Stimulated activated CD4-positive, alpha-beta T cell treated with anti-CD3 and anti-CD28 coated beads, TNF-alpha, amount 100 ng/mL, for 24 hours (primary cell): ENCODE measurements around the gene FAH.
A peak's percentile ranks its signal among the peaks of the same experiment; 100 is the strongest.

Source experiments
- DNase-seq, 3 experiments: peaks; one replicate each; pipeline ENCODE4 v3.0.0-alpha.2; 2020; ENCODE audit warnings: low read depth in 3 of 3

Gene FAH

DNA sequence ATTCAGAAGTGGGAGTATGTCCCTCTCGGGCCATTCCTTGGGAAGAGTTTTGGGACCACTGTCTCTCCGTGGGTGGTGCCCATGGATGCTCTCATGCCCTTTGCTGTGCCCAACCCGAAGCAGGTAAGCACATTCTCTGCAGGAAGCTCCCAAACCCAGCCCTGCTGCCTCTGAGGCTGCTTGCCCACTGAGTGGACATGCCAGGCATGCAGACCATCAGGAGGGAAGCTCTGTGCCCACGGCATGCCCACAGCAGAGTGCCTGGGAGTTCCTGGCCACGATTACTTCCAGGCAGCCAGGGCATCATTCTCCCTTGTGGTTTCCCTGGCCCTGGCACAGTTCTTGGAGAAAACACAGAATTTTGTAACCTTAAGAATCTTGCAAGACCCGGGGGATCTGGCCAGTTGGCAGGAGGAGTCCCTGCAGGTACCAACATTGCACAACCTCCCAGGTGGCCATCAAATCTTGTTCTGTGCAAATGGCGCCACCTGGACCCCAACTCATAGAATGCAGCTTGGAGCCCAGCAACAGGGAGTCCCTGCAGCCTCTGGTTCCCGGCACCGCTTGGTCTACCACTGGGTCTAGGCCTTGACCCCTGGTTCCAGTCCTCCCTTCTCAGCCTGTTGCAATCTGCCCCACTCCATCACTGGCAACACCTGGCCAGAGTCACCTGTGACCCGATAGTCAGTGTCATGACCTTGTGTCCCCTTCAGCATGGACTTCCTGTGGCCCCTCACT lies 20.4 kb downstream of the FAH start:
- peak; percentile 49 to 70 (median 52) for DNase-seq

DNA sequence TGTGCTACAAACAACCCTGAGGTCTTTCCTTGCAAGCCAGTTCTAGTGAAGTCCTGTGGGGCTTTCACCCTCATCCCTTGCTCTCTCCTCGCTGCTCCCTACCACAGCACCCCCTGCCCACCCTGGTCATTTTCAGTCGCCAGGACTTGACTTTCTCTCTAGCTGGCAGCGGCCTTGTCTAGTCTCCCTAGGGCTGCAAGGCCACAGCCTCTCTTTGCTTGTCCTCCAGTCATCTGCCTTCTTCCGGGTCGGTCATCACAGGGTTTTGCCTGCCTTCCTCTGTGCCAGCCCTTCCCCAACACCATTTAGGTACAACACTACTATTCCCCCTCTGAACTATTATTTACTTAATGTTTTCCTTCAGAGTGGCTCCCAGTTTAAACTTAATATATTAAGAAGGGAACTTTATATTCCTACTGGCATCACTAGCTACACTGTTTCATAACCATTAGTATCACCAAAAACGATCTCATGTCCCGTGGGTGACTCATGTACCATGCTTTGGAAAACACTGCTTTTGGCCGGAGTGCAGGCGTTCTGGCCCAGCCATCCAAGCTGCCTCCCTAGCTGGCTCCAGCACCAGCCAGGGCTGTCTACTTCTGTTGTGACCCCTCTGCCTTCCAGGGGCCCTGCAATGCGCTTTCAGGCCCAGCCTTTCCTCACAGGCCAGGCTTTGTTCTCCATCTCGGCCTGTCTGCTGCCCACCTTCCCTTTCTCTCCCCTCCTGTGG lies 21.4 kb downstream of the FAH start:
- no peak for DNase-seq

DNA sequence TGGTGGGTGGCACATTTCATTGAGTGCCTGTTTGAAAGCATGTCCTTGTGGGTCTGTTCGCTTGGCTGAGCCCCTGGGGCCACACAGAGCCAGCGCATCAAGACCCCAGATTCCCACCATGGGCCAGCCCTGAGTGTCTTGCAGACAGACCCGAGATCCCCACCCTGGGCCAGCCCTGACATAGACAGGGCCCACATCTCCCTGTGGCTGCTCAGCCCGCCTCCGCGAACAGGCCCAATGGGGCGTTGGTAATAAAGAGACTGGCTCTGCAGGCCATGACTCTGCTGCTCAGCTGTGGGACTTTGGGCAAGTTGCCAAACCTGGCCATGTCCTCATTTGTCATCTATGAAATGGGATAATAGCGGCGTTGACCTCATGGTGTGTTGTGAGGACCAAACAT lies 22.6 kb downstream of the FAH start:
- no peak for DNase-seq

DNA sequence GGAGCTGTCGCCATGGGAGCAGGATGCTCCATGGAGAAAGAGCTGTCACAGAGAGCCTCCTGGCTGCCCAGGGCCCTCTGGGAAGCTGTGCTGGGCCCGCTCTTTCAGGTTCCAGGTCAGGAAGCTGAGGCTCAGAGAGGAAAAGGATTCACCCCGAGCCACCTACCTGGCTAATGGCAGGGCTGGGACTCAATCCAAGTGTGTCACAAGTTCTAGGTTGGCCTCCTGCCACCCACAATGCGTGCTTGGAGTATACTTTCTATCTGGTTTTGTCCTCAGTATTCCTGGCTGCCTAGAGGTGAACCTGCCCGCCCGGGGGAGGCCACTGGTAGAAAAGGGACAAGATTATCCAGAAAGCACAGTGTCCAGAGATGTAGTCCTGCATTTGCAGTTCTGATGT lies 23.6 kb downstream of the FAH start:
- DNase-seq, result no peak

DNA sequence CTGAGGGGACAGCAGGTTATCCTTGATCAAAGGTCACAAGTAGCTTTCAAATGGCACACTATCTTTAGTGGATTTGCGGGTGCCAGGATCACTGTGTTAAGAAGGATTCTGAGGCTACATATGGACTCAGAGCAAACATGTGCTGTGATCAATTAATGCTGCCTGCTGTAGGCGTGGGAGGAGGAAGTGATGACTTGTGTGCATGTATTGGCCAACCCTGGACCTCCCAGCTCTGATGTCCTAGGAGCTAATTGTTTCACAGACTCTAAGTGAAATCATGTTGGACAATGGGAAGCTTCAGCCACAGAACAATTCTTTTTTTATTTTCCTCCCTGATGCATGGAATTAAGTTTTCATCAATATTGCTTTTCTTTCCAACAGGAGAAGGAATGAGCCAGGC lies 24.4 kb downstream of the FAH start:
- DNase-seq, result no peak

DNA sequence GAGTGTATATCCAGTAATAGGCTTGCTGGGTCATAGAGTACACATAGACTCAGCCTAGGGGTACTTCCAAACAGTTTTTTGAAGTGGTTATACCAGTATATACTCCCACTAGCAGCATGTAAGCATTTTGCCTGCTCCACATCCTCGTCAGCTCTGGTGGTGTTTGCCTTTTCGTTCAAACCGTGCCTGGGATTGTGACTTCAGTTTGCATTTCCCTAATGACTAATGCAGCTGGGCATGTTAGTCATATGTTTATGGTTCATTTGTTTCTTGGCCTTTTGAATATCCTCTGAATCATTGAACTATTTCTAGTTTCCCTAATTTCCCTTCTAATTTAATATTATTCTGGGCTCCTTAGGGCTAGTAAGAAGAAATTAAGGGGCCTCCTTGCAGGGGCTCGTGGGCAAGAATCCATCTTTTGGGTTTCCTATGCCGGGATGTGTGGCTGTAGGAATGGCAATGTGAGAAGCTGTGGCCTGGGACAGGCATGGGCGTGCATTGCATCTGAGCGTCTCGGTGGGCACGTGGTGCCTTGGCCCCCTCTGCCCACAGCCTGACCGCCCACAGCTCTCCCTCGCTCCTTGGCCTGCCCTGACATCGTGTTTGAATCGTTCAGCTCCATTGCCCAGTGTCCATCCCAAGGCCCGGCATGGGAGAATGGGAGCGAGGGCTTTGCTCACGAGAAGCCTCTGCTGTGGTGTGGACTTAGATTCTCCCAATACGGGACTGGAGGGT lies 26.4 kb downstream of the FAH start:
- no peak for DNase-seq

DNA sequence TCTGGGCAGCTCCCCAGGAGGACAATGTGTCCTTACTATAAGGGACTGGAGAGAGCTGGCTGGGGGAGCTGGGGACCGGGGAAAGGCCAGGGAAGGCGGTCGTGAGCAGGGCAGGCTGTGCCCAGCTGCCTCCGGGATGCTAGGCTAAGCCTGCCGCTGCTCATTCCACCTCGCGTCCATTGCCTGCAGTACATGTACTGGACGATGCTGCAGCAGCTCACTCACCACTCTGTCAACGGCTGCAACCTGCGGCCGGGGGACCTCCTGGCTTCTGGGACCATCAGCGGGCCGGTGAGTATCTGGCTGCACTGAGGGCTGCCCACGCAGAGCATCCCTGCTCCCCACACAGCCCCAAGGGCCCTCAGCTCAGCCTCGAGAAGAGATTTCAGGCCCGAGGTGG lies 27.1 kb downstream of the FAH start:
- no peak for DNase-seq

DNA sequence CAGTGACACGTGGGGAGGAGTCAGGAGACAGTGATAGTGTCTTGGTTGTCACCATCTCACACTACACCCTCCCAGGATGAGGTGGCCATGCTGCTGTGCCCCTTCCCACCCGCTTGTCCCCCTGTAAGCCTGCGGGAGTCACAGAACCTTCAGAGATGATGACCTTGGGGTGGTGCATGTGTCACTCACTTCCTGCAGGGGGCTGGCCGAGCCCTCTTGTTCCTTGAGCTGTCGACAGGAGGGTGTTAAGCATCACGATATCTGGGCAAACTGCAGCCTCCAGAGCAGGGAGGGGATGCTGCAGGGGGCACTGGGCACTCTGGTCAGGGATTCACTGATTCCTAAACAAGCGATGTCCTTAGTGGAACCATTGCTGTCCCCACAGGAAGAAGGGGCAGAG lies 27.7 kb downstream of the FAH start:
- no peak for DNase-seq

DNA sequence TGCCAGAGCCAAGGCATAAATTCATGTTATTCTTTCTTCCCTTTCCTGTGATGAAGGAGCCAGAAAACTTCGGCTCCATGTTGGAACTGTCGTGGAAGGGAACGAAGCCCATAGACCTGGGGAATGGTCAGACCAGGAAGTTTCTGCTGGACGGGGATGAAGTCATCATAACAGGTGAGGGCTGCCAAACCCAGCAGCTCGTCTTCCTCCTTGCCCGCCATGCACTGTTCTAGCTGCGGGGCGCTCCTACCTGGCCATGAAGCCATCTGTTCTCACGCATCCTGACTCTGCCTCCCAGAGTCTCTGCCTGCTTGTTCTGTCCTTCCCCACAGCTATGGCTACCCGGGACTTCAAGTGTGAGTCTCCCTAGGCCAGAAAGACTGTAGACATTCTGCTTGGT lies 28.2 kb downstream of the FAH start:
- DNase-seq, result no peak

DNA sequence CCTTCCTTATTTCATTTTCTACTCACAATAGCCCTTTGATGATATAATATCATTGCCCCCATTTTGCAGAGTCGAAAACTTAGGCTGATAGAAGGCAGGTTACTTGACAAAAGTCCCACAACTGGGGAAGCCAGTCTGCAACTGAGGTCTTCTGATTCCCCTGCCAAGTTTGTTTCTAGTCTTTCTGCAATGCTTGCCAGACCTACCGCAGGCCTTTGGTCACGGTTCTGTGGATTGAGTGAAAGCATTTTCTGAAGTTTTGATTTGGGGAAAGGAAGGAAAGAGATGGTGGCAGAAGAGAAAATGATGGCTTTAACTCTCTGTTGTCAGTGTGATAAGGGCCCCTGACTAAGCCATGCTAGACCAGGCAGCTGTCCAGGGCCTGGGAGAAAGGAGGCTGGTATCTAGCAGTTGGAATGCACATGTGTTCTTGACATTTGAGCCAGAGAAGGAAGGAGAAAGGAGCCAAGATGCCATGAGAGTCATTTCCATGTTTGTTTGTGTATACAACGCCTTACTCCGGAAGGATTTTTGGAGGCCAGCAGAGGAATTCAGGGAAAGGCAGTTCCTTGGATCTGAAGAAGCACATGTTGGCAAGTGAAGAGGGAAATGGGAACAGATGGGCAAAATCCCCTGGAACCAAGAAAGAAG lies 29.9 kb downstream of the FAH start:
- no peak for DNase-seq

DNA sequence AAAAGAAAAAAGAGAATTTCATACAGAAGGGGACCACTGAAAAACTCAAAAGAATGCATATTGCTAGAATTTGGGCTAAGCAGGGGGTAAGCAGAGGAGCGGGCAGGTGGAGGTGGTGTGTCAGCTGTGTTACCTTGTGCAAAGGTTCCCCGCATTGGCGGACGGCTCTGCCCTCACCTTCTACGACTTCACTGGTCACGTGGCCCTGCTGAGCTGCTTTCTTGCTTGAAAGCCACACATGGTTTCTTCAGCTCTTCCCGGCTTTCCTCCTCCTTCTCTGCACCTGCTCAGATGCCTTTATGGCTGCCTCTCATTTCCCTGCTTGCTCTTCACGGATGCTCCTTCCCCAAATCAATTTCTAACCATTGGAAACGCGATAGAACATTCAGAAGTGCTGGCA lies 30.5 kb downstream of the FAH start:
- no peak for DNase-seq

DNA sequence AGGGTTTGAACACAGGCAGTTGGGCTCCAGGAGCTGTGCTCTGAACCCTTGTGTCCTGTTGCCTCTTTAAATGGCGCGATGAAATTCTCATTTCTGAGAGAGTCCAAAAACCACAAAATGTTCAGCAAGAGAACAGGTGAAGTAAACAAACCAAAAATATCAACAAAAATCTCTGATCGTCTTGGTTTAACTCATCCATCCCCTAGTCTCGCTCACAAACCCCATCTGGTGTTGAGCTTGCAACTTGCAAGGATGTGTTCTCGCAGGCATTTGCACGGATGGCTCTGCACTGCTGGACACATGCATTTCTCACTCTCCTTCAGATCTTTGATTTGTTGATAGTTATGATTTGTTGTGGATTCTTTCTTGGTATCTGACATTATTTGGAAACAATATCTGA lies 31.1 kb downstream of the FAH start:
- no peak for DNase-seq

DNA sequence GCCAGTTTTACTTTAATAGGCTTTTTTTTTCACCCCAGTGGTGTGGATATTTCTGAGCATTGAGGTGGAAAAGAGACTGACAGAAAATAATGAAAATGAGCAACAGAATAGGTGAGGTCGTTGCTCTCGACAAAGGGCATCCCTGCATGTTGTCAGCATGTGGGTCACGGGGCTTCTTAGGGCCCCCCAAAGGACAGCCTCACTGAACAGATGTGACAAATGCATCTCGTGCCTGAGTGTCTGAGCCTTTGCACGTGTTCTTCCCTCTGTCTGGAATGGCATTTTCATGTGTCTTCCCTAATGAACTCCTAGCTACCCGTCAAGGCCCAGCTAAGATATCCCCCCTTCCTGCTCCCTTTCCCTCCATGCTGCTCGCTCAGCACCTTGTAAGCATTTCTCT lies 31.8 kb downstream of the FAH start:
- DNase-seq, result no peak

DNA sequence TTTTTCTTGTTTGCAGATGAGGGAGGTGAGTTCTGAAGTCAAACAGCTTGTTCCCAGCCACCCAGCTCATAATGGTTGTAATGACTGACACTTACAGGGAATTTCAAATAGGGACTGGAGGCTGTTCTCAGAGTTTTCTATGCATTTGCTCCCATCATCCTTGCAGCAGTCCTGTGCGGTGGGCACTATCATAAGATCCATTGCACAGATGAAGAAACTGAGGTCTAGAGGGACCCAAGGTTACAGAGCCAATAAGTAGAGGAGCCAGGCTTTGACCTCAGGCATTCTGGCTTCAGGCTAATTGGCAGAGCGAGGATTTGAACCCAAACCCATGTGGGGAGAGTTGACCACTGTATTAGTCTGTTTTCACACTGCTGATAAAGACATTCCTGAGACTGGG lies 32.4 kb downstream of the FAH start:
- no peak for DNase-seq

DNA sequence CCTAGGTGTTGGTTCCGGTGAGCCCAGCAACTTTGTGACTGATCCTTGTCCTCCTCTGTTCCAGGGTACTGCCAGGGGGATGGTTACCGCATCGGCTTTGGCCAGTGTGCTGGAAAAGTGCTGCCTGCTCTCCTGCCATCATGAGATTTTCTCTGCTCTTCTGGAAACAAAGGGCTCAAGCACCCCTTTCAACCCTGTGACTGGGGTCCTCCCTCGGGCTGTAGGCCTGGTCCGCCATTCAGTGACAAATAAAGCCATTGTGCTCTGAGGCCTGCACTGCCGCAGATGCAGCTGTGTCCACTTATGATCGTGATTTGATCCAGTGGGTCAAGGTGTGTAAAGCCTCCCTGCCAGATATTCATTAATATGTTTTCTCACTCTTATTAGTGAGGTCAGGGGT lies 33.3 kb downstream of the FAH start:
- no peak for DNase-seq

DNA sequence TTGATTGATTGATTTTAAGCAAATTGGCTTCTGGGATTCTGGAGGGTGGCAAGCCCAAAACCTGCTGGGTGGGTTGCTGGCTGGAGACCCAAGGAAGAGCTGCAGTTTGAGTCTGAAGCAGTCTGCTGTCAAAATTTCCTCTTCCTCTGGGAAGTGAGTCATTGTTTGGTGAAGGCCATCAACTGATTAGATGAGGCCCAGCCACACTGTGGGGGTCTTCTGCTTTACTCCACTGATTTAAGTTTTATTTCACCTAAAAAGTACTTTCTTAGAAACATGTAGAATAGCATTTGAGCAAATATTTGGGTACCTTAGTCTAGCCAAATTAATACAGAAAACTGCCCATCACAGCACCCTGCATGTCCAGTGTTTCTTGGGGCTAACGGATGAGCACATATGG lies 33.8 kb downstream of the FAH start:
- no peak for DNase-seq

DNA sequence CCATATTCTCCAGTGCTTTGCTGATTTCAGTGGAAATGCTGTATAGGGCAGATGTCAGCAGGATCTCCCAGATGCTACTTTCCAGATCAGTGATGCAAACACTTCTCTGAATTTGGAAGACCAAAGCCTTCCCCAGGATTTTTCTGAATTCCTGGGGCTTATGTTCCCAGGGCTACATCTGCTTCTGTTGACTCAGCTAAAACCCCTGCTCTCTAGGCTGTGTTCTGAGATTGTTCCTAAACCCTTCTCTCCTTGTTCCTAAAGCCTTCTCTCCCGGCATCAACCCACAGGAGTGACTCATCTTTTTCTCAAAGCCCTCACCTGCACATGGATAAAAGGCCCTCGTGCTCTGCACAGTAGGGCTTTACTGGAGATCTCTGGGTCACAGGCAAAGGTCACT lies 35.5 kb downstream of the FAH start:
- DNase-seq, result no peak

DNA sequence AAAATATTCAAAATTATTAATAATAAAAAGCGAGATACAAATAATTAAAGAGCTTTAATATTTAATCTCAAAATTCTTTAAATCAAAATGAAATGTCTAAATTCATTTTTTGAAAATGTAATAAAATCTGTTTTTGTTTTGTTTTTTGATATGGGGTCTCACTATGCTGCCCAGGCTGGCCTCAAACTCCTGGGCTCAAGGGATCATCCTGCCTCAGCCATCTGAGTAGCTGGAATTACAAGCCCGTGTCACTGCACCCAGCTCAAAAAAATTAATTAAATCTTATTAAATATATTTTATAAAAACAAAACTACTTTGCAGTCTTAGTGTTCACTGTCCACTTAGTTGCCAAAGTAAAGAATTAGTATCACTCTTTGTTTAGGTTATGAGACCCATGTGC lies 38.4 kb downstream of the FAH start:
- no peak for DNase-seq

DNA sequence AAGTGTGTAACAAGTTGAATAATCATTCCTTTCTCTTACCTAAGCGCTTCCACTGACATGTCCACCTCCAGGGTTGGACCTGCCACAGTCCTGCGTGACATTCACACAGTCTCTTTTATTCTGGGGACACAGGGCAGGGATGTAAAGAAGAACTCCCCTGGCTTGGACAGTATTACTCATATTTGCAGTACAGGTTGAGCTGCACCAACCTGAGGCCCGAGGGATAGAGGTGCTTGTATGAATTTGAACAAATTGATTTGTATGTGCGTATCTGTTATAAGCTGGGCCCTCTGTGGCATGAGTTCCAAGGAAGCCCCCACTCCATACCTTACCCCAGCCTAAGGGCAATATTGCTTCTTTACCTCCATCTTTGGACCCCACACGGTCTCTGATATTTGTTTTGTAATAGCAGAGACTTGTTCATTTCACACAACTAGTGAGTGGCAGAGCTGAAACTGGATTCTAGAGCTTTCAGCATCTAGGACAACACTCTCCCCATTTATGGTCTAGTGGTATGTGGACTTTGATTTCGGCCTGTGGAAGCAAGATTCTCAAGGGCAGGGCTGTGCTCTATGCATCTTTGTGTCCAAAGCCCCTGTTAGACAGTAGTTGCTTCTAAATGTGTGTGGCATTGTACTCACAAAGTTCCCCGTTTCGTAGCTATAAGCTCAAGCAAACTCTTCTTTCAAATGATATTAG lies 39.2 kb downstream of the FAH start:
- DNase-seq, result no peak

DNA sequence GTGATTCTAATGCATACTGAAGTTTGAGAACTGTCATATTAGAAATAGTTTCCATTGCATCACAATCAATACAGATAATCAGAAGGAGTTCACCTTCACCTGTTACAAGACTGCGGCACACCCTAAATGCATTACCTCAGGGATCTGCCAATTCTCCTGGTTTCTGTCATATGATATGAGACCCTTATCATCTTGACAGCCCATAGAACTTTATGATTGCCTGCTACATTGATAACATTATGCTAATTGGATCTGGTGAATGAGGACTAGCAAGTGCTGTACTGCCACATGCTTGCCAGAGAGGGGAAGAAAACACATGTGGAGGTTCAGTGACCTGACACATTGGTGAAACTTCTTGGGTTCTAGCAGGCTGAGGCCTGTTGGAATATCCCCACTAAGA lies 41.4 kb downstream of the FAH start:
- DNase-seq, result no peak

DNA sequence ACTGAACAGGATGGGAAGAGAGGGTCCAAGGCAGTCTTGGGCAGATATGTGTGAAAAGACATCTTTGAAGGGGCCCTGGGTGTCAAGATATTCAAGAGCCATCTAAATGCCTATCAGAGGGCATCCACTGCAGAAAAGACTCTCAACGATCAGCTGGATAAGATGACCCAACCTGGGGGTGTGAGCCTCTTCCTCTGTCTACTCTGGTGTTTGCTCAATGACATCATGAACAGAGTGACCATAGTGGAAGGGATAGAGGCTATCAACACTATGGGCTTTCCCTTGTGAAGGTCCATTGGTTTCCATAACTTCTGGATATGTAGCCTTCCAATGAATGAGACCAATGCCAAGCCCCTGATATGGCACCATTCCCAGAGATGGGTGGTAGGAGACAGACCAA lies 42.1 kb downstream of the FAH start:
- no peak for DNase-seq

DNA sequence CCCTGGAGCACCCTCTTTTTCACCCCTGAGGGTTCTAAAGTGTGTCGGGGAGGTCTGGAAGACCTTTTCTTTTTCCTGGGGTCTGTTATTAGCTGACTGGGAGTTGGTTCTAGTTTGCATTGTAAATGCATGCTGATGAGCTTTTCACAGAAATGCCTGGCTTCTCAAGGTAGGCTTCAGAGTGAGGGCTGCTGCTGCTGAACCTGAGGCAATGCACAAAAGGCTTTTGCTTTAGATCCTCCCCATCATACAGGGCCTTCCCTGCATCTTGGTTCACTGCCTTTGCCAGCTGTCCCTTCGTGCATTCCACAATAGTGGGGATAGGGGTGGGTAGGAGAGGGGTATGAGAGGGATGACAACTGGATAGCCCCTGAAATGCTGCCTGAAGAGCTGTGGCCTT lies 46.6 kb downstream of the FAH start:
- no peak for DNase-seq
